Gastroesophageal sphincter (tissue), 4 donors: ENCODE measurements around the gene DZIP1. TPM values are rescaled to one million over a fixed set of nuclear protein-coding genes. Genes with fewer than 3 reads are reported as not detected.

ENCODE experiments used
- ATAC-seq: fragments of 150-250 bp; one replicate; pipeline ENCODE4 v1.9.1; 2016; ENCODE audit warnings: mild to moderate bottlenecking, moderate library complexity
- H3K27ac ChIP-seq, 4 donors: fragments of 200-600 bp; sonication (generic) in 3 of 4; 1 replicate in 3 of 4; 2 replicates in 1 of 4; pipeline ENCODE4 v1.5.1; 2016 to 2019
- H3K27me3 ChIP-seq: fragments of 200-600 bp; sonication (generic); one replicate; pipeline ENCODE4 v1.5.1; 2019
- H3K36me3 ChIP-seq, 2 donors: fragments of 200-600 bp; sonication (generic); one replicate each; pipeline ENCODE4 v1.5.1; 2019; ENCODE audit warnings: control low read depth in 1 of 2
- H3K4me1 ChIP-seq, 3 donors: fragments of 200-600 bp; sonication (generic); 1 replicate in 2 of 3; 2 replicates in 1 of 3; pipeline ENCODE4 v1.5.1; 2016 to 2019; ENCODE audit warnings: control low read depth in 2 of 3
- H3K4me3 ChIP-seq, 2 donors: fragments of 200-600 bp; sonication (generic); one replicate each; pipeline ENCODE4 v1.5.1; 2019; ENCODE audit warnings: mild to moderate bottlenecking in 1 of 2, moderate library complexity in 1 of 2
- H3K9me3 ChIP-seq, 3 donors: fragments of 200-600 bp; sonication (generic); one replicate each; pipeline ENCODE4 v1.5.1; 2017 to 2019; ENCODE audit warnings: control low read depth in 2 of 3
- EP300 ChIP-seq: sonication (generic); formaldehyde crosslinking; IDR thresholded peaks from one replicate; pipeline ENCODE4 v1.6.1; 2017; ENCODE audit warnings: antibody characterized with exemption, mild to moderate bottlenecking
- POLR2A ChIP-seq, 2 donors: fragments of 450-650 bp; IDR thresholded peaks; one replicate each; pipeline ENCODE4 v1.6.1; 2017; ENCODE audit warnings: antibody characterized with exemption in 2 of 2, mild to moderate bottlenecking in 2 of 2, moderate library complexity in 1 of 2
- POLR2AphosphoS5 ChIP-seq: sonication (generic); formaldehyde crosslinking; IDR thresholded peaks from one replicate; pipeline ENCODE4 v1.6.1; 2017; ENCODE audit warnings: antibody characterized with exemption
- WGBS, 2 donors: methylation state at CpG; one replicate each; pipeline ENCODE4 v1.1.5; 2018; ENCODE audit warnings: low coverage in 1 of 2; 5-methylcytosine and 5-hydroxymethylcytosine counted together
- total RNA-seq, 4 donors: library from RNA; depleted of rRNA; stranded (reverse); fragments of >200 nt; gene quantifications; one replicate each; pipeline ENCODE4 v1.1.0, GENCODE V29; 2016
- TF ChIP-seq, protein P1 (sequence below), 4 experiments: fragments of 200-600 bp in 2 of 4; fragments of 450-650 bp in 2 of 4; sonication (generic) in 1 of 4; IDR thresholded peaks; one replicate each; pipeline ENCODE4 v1.5.1; 2017 to 2019; ENCODE audit warnings: antibody characterized with exemption in 4 of 4, mild to moderate bottlenecking in 2 of 4, moderate library complexity in 2 of 4

Gene DZIP1
- total RNA-seq, 4 donors from 2014 or later, result 17.7 to 39.1 (median 28.6) TPM

DNA sequence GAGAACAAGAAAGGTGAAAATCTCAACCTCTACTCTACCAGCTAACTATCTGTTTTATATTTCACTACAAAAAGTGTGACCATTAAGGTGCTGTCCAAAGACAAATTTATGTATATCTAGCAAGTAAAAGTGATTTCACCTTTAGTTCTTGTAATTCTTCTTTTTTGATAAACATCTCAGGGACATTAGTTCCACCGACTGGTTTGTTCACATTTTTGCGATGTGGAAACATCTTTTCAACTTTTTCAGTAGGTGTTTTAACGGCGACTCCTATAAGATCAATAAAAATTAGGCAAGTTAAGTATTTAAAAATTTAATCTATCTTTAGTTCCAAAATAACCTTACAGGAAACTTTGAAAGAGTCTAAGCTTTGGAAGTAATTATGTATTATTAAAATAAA is 58.6 kb downstream of the DZIP1 start:
- Histone ChIP-seq H3K4me3 (no peak overlapping the region), H3K27ac (no peak overlapping the region), H3K36me3 (peaks cover 0 to 99% of the 10 kb centered on the region in 2 donors), H3K4me1 (no peaks in the 10 kb centered on the region), H3K9me3 (no peaks in the 10 kb centered on the region), H3K27me3 (no peaks in the 10 kb centered on the region)
- ATAC-seq, result no peak
- TF ChIP-seq POLR2AphosphoS5 (no peak), POLR2A (IDR thresholded peaks at IDR 0.05) (no peak), EP300 (no peak)
- TF ChIP-seq, protein P1, sequence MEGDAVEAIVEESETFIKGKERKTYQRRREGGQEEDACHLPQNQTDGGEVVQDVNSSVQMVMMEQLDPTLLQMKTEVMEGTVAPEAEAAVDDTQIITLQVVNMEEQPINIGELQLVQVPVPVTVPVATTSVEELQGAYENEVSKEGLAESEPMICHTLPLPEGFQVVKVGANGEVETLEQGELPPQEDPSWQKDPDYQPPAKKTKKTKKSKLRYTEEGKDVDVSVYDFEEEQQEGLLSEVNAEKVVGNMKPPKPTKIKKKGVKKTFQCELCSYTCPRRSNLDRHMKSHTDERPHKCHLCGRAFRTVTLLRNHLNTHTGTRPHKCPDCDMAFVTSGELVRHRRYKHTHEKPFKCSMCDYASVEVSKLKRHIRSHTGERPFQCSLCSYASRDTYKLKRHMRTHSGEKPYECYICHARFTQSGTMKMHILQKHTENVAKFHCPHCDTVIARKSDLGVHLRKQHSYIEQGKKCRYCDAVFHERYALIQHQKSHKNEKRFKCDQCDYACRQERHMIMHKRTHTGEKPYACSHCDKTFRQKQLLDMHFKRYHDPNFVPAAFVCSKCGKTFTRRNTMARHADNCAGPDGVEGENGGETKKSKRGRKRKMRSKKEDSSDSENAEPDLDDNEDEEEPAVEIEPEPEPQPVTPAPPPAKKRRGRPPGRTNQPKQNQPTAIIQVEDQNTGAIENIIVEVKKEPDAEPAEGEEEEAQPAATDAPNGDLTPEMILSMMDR (IDR thresholded peaks at IDR 0.05), result no peak
- WGBS, 2 donors, result 91 to 95% methylated on average over 4 of the region's 4 CpGs

DNA sequence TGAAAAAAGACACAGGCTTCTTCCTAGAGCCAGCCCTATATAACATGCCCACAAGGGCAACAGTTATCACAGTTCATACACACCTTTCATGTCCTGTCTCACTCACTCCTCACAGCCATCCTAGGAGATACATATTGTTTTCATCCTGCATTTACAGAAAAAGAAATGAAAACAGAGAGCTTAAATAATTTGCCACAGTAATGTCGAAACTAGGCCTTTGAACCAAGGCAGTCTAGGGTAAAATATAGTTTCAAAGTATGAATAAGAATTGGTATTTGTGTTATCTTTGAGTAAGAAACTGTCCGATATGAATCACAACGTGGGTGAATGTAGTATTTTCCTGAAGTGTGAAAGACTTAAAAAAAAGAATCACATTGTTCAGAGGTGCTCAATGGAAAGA is 65.2 kb downstream of the DZIP1 start:
- no peaks in the 10 kb centered on the region for H3K9me3 ChIP-seq
- H3K27ac ChIP-seq, result no peak overlapping the region
- no peaks in the 10 kb centered on the region for H3K27me3 ChIP-seq
- peaks cover 0 to 59% of the 10 kb centered on the region in 2 donors for H3K36me3 ChIP-seq
- TF ChIP-seq EP300, result no peak
- TF ChIP-seq POLR2AphosphoS5, result no peak
- TF ChIP-seq, protein P1 (IDR thresholded peaks at IDR 0.05), result no peak
- TF ChIP-seq POLR2A (IDR thresholded peaks at IDR 0.05), result no peak
- H3K4me1 ChIP-seq, result no peaks in the 10 kb centered on the region
- ATAC-seq, result no peak
- H3K4me3 ChIP-seq, result no peak overlapping the region
- WGBS, 2 donors, result 81 to 87% methylated on average over 3 of the region's 3 CpGs

DNA sequence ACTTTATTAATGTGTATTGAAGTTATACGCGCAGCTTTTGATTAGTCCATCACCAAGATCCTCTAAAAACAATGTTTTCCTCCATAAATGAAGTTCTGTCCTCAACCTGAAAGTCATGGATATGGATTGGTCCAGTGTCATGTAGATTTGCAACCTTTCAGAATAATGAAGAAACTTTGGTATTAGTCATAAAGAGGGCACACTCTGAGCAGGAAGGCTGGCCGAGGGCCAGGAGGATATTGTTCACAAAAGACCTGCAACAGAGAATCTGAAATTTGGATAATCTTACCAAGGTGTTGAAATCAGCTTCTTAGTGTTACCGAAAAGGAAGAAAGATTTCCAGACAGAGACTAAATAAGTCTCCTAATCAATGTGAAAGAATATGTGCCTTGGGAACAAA is 71.3 kb downstream of the DZIP1 start:
- no peaks in the 10 kb centered on the region for H3K9me3 ChIP-seq
- H3K4me3 ChIP-seq, result no peak overlapping the region
- ATAC-seq, result no peak
- no peak overlapping the region for H3K27ac ChIP-seq
- no peaks in the 10 kb centered on the region for H3K4me1 ChIP-seq
- WGBS, 2 donors, result 93 to 100% methylated on average over 4 of the region's 4 CpGs
- peaks cover 0 to 6% of the 10 kb centered on the region in 2 donors for H3K36me3 ChIP-seq
- no peaks in the 10 kb centered on the region for H3K27me3 ChIP-seq
- TF ChIP-seq, protein P1 (IDR thresholded peaks at IDR 0.05), result no peak
- no peak for TF ChIP-seq POLR2AphosphoS5
- no peak for TF ChIP-seq POLR2A (IDR thresholded peaks at IDR 0.05)
- no peak for TF ChIP-seq EP300

DNA sequence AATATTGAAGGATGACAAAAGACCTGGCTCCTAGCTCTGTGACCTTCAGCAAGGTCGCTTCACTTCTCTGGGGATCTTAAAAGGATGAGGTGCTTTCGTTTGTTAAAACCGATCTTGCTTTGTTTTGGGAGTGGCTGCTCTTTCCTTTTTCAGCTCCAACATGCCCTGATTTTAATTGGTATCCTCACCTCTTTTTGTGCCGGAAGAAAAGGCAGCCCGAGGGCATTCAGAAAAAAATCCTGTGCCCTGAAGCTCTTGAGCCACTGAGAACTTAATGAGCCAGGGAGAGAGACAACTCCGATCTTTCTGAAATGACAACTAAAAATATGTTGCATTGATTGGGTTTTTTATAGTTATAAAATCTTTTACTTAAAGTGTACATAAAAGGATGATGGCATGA is 72.6 kb downstream of the DZIP1 start:
- TF ChIP-seq POLR2A (IDR thresholded peaks at IDR 0.05), result no peak
- no peak for TF ChIP-seq EP300
- no peak for TF ChIP-seq POLR2AphosphoS5
- TF ChIP-seq, protein P1 (IDR thresholded peaks at IDR 0.05), result no peak
- no peaks in the 10 kb centered on the region for H3K9me3 ChIP-seq
- WGBS, 2 donors, result 65 to 71% methylated on average over 4 to 6 of the region's 6 CpGs
- H3K27ac ChIP-seq, result no peak overlapping the region
- no peak overlapping the region for H3K4me3 ChIP-seq
- H3K27me3 ChIP-seq, result no peaks in the 10 kb centered on the region
- H3K36me3 ChIP-seq, result no peaks in the 10 kb centered on the region
- H3K4me1 ChIP-seq, result no peaks in the 10 kb centered on the region
- no peak for ATAC-seq

DNA sequence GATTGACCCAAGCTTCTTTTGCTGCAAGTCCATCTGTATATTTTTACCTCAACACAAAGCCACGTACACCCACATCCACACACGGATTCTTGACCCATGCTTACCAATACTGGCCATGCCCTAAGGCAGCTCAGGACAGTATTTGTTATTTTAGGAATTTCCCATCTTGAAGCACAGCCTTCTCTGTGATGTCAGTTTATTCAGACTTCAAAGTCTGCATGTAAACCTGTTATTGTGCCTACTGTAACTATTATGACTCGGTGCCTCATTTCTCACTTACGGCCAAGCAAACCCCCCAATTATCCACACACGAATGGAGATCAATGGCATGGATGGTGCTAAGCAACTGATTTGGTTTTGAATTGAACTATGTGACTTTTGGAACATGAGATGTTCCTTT is 74.5 kb downstream of the DZIP1 start:
- Histone ChIP-seq H3K4me3 (no peak overlapping the region), H3K9me3 (peaks cover 0 to 5% (median 0%) of the 10 kb centered on the region in 3 donors), H3K36me3 (no peaks in the 10 kb centered on the region), H3K4me1 (no peaks in the 10 kb centered on the region), H3K27ac (no peak overlapping the region), H3K27me3 (no peaks in the 10 kb centered on the region)
- TF ChIP-seq, protein P1 (IDR thresholded peaks at IDR 0.05), result no peak
- TF ChIP-seq POLR2AphosphoS5 (no peak), EP300 (no peak), POLR2A (IDR thresholded peaks at IDR 0.05) (no peak)
- no peak for ATAC-seq
- 56 to 78% methylated on average over 5 of the region's 5 CpGs for WGBS, 2 donors
